LNCaP clone FGC (cell line): ENCODE measurements around the gene PERCC1.

Source experiments
- DNase-seq: peaks from one replicate; pipeline ENCODE4 v3.0.0-alpha.2; 2011; ENCODE audit warnings: low read depth
- H3K4me3 ChIP-seq: 2 replicates; pipeline ENCODE4 v1.5.1; 2011; ENCODE audit warnings: mild to moderate bottlenecking, low read depth, low read length, control low read depth
- TF ChIP-seq, protein P1 (sequence below): IDR thresholded peaks from 2 replicates; pipeline ENCODE4 v1.5.1; 2012; ENCODE audit warnings: mild to moderate bottlenecking; ENCODE audit not compliant: control insufficient read depth, insufficient read depth; ENCODE audit errors: extremely low read depth

Gene PERCC1

DNA sequence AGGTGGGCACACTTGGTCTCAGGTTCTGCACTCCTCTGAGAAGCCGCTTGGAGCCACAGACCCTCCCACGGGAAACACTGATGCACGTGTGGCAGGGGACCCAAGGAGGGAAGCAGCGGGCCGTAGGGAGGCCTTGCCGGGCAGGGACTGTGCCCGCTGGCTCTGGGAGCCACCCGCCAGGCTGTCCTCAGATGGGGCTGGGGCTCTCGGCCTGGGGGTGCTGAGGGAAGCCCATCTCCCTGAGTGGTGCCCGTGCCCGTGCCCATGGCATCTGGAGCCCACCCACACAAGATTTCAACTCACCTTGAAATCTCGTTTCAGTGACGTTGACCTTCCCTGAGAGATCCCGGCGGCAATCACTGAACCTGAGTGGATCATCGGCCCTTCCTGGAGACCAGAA lies 26.1 kb downstream of the PERCC1 start:
- TF ChIP-seq, protein P1, sequence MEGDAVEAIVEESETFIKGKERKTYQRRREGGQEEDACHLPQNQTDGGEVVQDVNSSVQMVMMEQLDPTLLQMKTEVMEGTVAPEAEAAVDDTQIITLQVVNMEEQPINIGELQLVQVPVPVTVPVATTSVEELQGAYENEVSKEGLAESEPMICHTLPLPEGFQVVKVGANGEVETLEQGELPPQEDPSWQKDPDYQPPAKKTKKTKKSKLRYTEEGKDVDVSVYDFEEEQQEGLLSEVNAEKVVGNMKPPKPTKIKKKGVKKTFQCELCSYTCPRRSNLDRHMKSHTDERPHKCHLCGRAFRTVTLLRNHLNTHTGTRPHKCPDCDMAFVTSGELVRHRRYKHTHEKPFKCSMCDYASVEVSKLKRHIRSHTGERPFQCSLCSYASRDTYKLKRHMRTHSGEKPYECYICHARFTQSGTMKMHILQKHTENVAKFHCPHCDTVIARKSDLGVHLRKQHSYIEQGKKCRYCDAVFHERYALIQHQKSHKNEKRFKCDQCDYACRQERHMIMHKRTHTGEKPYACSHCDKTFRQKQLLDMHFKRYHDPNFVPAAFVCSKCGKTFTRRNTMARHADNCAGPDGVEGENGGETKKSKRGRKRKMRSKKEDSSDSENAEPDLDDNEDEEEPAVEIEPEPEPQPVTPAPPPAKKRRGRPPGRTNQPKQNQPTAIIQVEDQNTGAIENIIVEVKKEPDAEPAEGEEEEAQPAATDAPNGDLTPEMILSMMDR: no peak
- no peak overlapping the region for H3K4me3 ChIP-seq

DNA sequence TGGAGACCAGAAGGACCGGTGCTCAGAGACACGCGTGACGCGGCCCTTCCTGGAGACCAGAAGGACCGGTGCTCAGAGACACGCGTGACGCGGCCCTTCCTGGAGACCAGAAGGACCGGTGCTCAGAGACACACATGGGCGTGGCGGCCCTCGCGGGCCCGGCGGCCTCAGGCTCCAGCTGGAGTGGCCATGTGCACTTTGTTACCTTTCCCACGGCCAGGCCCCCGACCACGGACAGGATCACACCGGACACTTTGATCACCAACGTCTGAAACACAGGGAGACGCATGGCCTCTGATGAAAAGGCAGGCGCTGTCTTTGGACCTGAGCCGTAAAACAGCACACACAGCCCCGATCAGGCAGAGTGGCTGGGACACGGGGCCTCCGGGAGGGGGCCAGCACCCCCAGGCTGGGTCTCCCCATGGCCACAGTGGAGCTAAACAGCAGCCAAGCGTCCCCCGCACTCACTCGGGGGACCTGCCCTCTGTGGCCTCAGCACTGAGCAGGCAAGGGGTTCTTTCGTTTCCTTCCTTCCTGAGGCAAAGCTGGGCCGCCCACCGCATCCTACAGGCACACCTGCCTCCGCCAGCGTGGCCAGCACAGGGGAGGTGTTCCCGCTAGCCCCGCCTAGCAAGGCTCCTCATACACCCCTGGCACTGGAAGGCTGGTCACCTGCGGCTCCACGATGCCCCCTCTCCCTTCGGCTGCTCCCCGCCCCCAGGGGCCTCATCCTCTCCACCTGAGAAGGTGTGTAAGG lies 26.8 kb downstream of the PERCC1 start:
- TF ChIP-seq, protein P1: no peak
- no peak overlapping the region for H3K4me3 ChIP-seq
- no peak for DNase-seq

More for the DNA sequence above, 26.1 kb downstream of the PERCC1 start:
- no peak for DNase-seq

DNA sequence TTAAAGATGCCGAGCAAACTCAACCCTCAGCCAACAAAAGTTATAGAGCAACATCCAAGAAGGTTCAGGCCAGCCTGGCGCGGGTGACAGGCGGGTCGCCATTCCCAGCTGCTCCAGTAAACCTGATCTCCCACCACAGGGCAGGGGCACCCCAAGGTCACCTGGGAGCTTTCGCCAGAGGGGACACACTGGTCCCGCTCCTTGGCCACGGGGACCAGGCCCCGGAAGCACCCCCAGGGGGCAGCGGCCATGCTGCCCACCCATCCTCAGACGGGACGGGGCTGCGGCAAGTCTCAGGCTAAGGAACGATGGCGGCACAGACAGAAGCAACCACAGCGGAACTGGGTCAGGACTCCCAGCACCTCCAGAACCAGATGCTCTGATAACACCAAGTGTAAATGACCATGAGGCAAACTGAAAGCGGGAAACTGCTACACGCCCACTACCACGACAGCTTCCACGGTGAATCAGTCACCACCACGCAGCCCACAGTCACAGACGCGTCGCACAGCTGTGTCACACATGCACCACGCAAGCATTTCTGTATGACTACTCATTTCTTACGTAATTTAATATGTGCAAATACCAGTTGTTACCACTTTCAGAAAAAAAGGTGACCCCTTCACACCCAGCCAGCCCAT lies 27.6 kb downstream of the PERCC1 start:
- TF ChIP-seq, protein P1: no peak
- DNase-seq: no peak
- no peak overlapping the region for H3K4me3 ChIP-seq

DNA sequence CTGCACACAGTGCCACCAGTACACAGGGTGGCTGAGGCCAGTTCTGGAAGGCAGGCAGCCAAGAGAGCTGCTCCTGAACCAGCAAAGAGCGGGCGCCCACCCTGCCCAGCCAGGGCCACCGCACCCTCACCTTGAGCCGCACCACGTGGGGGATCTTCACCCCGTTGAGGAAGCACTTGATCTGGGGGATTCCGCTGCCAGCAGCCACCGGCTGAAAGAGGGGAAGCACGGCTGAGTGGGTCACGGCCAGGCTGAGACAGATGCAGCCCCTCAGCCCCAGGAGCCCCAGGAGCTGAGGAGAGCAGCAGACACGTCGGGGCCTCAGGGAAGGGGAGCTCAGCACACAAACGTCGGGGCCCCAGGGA lies 28.1 kb downstream of the PERCC1 start:
- no peak for DNase-seq
- TF ChIP-seq, protein P1: no peak
- H3K4me3 ChIP-seq: no peak overlapping the region

DNA sequence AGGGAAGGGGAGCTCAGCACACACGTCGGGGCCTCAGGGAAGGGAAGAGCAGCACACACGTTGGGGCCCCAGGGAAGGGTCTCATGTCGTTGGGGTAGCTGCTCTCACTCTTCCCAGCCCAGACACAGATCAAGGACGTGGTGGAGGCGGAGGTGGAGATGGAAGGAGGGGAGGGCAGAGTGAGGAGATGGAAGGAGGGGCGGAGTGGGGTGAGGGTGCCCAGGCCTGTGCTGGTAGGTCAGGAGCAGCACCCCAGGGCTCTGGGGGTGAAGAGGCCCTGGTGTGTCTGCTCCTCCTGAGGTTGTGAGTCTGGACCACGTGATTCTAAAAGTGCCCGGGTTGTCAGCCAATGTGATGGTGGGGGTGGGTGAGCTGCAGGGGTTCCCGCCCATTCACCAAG lies 29.1 kb downstream of the PERCC1 start:
- H3K4me3 ChIP-seq: no peak overlapping the region
- no peak for DNase-seq
- TF ChIP-seq, protein P1: no peak

DNA sequence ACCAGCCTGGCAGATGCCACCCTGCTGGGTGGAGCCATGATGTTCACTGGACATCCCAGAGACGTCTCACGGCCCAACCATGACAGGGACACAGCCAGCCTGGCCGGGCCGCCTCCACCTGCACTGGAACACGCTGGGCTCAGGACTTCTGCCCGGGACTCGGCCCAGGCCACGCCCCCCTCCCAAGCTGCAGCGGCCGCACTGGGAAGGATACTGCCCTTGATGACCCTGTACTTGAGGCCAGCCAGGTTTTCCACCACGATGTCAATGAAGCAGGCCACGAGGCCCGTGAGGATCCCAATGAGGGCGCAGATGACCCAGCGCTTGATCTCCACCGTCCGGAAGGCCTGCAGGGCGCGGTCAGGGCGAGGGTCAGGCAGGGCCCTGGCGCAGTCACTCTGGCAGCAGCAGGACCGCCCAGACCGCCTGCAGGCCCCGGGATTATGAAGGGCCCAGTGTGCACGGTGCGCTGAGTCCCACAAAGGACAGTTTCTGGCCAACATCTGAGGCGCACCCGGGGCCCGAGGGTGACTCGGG lies 29.8 kb downstream of the PERCC1 start:
- DNase-seq: no peak
- H3K4me3 ChIP-seq: no peak overlapping the region
- TF ChIP-seq, protein P1: no peak

DNA sequence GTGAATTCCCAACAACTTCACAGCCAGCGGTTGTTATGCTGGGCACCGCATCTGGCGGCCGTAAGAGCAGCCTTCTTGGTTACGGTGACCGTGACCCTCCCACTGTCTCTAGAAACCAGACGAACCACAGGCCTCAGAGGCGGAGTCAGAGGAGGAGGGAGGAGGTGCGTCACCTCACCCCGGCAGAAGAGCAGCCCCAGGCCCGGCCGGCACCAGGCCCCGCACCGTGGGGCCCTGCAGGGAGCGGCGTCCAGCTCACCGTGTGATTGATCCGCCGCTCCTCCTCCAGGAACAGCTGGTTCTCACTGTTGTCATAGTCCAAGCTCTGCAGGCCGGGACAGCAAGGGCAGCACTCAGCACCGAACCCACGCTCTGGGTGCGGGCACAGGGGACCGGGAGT lies 30.3 kb downstream of the PERCC1 start:
- no peak for DNase-seq
- TF ChIP-seq, protein P1: no peak
- H3K4me3 ChIP-seq: no peak overlapping the region
